T1000 (cell line): ENCODE measurements around the gene FOXJ3.

Source experiments
- DNase-seq: peaks from one replicate; lab custom pipeline; 2025; ENCODE audit warnings: mixed read lengths; lab: John Stamatoyannopoulos, UW

FOXJ3 gene

DNA sequence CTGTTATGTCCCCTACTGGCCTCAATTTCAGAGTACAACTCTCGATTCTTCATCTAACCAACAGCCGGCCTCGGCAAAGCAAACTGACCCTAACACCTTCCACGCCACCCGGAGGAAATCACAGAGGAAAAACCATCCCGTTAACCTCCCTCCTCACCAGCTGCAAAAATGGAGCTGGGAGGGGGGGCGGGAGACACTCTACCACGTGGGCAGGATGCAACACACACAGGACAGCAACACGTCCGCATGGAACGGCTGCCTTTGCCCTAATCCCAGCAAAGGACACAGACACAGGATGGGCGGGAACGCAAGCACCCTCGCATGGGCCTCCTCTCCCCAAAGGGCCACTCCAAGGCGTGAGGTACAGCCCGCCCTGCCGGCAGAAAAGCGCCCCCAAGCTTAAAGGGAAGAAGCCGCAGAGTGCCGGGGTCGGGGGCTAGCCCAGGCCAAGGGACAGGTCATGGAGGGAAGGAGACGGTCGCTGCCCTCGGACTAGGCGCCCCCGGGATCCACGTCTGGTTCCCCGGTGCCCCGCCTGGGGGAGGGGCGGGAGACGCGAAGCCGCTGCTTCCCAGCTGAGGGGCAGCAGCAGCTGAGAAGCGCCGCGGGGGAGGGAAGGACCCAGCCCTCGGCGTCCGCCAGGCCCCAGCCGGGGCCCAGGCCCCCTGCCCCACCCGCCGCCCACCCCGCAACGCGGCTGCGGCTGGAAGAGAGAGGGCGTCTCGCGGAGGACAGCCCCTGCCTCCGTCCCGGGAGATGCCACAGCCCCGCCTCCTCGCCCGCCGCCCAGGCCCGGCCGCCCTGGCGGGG is 590 bp downstream of the FOXJ3 start:
- peak; percentile 42 for DNase-seq

DNA sequence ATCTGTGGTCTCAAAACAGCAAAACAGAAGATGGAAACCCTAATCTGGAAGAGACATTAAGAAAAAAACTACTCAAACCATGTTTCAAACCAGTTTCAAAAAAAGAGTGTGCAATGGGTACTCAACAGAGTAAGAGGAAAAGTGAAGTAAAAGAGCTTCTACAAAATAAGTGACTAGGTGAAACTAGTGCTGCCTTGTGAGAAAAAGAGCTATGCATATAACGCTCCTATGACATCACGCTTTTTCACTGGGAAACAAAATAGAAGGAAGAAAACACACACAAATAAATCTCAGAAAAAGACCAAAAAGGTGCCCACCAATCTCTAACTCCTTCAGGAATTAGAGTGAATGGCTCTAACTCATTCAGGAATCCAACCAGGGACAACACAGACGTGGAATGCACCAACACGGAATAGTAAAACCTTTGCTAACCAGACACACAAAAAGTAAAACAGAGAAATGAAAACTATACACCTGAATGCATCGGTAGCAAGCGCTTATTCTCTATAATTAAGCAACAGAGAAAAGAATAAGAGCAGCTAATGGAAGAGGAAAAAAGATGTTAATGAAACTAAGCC is 1.3 kb downstream of the FOXJ3 start:
- DNase-seq: no peak

DNA sequence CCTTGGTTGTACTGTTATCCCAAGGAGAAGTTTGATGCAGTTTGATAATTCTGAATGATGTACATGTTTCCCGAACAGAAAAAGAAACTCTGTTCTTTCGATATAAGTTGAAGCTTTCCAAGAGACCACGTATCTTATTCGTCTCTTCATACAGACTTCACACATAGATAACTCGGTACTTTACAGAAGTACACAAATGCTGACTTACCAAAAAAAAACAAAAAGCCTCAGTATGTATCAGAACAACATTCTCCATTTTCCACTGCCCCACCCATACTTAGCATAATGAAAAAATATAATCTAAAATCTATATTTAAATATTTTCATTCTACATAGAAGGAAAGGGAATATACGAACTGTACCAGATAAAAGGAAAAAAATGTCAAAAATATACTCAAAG is 2.2 kb downstream of the FOXJ3 start:
- no peak for DNase-seq

DNA sequence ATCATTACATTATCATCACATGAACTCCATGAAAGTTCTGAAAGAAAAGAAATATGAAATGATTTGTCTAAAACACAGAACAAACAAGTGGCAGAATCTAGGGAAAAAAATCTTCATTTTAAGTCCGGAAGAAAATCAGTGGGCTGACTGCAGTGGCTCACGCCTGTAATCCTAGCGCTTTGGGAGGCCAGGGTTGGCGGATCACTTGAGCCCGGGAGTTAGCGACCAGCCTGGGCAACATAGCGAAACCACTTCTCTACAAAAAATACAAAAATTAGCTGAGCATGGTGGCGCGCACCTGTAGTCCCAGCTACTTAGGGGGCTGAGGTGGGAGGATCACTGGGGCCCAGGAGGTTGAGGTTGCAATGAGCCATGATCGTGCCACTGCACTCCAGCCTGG is 4.8 kb downstream of the FOXJ3 start:
- no peak for DNase-seq

DNA sequence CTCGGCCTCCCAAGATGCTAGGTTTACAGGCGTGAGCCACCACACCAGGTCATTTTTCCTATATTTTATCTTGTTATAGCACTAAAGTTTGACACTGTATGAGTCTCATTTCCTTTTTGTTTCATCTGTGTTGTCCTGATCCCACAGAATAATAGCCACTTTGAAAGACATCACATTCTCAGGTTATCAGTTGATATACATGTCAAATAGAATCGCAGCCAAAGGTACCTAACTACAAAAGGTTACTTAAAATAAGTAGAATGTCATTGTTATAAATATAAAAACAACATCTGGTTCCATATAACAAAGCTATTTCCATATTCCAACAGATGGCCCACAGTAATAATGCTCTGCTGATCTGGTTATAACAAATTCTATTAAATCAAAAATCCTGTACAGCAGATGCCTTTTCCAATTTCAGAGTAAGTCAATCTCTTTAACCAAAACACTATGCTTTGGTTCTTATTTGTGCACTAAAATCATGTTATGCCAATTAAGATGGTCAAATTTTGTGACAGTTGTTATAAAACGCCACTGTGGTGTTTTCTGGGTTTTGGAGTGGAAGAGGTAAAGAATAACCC is 6.0 kb downstream of the FOXJ3 start:
- DNase-seq: no peak

DNA sequence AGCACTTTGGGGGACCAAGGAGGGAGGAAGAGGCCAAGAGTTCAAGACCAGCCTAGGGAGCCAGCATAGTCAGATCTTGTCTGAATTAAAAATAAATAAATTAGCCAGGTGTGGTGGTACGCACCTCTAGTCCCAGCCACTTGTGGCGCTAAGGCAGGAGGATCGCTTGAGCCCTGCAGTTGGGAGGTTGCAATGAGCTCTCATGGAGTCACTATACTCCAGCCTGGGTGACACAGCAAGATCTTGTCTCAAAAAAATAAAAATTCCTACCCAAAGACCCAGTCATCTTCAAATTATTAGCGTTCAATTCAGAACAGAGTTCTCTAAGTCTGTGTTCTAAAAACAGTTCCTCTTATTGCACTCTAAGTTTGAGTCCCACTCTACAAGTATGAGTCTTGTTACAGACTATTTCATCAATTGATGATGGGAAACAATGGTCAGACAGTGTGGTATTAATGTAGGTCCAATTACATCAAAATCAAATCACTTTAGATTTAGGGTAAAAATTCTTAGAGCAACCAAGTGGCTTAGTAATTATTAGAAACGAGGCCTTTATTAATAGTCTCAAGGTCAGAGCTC is 6.9 kb downstream of the FOXJ3 start:
- no peak for DNase-seq

DNA sequence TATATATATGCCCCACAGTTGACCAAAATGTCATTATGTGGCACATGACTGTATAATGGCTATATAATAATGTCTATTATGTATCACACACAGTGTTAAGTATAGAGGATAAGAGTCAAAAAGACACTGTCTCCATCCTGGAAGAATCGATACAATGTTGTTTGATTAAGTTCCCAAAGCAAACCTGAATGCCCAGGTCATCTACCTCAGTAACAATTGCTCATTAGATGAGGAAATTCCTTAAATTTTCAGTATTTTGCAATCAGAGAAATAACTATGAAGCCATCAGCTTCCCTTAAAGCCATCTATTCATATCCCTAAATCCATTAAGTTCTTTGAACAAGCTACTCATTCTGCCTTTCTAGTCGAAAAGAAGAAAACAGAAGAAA is 10.0 kb downstream of the FOXJ3 start:
- DNase-seq: no peak

DNA sequence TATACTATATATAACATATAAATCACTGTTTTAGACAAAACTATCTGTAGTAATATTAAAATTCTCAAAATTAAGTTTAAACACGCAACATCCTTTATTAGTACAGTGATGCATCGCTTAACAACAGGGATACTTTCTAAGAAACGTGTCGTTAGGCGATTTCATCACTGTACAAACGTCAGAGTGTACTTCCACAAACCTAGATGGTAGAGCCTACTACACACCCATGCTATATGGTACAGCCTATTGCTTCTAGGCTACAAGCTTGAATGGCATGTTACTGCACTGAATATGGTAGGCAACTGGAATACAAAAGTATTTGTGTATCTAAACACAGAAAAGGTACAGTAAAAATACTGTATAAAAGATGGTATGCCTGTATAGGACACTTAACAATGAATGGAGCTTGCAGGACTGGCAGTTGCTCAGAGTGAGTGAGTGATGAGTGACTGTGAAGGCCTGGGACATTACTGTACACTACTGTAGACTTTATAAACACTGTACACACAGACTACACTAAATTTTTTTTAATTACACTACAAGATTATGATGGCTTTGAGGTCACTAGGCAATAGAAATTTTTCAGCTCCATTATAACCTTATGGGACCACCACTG is 10.5 kb downstream of the FOXJ3 start:
- DNase-seq: no peak

DNA sequence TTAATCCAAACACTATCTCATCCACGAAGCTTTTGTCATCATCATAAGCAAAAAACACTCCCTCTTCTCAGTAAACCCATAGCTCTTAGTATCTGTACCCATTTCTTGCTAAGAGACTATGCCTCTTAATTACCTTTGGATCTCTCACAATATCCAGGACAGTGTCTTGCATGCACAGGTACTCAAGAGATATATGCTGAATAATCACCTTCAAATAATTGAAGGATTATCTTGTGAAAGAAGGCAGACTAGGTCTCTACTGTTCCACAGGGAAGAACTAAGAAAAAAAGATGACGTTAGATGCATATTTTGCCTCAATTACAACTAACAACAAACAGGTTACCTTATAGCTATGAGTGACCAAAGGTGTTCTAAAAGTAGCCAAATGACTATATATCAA is 11.5 kb downstream of the FOXJ3 start:
- no peak for DNase-seq

DNA sequence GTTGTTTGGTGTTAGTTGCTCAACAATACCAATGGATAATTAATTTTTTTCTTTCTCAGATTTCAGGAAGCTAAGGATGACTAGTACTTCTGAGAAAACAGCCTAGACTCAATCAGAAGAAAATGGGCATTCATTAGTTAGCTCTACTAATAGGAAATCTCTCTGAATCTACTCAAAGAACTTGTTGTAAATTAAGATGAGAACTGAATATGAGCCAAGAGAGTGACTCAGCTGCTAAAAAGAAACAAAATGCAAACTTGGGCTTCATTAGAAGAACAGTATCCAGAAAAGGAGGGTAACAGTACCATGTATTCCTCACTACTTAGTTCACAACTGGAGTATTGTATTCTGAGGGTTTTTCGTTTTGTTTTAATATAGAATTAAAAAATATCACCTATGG is 12.5 kb downstream of the FOXJ3 start:
- no peak for DNase-seq

DNA sequence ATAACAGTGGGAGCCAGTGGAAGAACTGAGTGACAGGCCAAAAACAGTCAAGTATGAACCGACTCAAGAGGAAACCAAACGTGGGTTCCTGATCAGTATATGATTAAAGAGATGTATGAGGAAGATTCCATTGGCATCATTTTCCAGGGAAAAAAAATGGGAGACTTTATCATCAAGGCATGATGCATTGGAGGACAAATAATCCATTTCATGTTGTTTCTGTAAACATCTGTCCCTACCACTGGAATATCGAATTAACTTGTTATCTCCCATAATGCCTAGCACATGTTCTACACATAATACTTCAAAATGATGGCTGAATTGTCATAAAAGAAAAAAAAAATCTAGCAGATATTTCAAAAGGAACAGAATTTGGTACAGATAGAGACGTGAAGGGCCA is 13.3 kb downstream of the FOXJ3 start:
- DNase-seq: no peak

DNA sequence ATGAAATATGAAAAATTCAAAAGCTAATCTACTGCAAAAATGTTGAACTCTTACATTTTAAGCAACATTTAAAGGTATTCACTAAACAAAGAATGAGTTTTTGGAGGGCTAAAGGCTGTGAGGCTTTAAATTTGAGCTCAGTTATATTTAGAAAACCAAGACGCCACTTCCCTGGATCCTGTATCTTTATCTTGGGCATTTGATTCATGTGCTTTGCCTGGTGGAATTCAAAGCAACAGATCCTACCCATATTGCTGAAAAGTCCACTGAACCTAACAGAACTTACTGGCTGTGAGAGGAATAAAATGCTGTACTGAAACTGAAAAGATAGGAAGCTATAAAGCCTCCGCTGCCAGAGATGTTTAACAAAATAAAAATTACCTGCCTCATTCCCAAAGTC is 14.3 kb downstream of the FOXJ3 start:
- DNase-seq: no peak

DNA sequence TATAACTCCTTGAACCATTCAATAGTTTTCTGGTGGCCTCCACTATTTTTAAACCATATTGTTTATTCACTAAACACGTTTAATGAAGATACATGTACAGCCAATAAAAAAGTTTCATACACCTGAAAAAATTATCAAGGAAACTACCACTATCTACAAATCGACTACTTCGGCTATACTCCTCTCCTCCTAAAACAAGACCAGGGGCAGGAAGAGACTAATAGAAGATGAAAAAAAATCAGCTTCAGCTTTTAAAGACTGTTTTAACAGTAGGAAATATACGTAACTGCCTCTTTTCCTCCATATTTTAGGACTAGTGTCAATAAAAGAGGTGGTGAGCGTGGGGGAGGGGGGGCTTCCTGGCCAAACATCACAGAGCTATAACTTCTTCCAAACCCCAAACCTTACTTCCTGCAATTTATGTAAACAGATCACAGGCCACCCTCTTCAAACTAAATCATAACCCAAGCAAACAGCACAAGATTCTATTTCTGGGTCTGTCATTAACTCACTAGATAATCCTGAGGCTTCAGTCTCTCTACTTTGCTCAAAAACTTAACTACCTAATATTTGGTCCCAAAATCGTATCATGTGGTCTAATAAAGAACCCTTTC is 15.1 kb downstream of the FOXJ3 start:
- DNase-seq: no peak

DNA sequence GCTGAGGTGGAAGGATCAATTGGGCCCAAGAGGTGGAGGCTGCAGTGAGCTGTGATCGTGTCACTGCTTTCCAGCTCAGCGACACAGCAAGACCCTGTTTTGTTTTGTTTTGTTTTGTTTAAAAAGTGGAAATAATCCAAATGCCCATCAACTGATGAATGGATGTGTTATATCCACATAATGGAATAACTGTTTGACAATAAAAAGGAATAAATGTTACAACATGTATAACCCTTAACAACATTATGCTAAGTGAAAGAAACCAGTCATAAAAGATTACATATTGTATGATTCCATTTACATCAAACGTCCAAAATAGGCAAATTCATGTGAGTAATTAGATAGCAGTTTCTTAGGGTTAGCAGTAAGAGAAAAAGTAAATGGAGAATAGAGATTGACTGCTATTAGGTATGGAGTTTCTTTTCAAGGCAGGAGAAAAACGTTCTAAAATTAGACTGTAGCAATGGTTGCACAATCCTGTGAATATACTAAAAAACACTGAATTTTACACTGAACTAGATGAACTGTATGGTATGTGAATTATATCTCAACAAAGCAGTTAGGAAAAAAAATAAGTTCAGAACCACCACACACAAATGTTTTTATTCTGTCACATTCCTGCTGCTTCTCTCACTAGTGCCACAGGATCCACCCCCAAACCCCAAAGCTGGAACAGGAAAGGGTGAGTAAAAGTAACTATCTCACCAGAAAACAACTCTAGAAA is 15.7 kb downstream of the FOXJ3 start:
- no peak for DNase-seq

DNA sequence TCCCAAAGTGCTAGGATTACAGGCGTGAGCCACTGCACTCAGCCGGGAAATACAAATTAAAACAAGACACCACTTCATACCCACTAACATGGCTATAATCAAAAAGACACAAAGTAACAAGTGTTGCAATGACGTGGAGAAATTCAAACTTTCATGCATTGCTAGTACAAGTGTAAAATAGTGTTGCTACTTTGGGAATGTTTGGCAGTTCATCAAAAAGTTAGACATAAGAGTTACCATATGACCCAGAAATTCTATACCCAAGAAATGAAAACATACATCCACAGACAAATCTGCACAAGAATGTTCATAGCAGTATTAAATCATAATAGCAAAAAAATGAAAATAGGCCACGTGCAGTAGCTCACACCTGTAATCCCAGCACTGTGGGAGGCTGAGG is 16.4 kb downstream of the FOXJ3 start:
- DNase-seq: no peak

DNA sequence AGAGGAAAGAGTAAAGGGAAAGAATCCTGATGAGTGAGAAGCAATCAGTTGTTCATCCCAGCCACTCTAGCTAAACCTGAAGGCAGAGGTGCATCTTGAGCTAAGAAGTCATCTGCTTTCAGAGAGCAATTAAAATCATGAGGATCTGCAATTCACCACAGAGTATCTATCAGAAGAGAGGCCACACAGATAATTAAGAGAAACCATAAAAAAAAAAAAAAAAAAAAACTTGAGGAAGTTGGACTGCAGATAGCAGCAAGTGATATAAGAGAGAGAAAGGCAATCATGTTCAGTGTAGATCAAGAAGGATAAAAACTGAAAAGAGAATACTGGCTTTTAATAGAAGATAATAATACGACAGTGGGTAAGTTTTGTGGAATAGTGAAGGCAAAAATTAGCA is 17.7 kb downstream of the FOXJ3 start:
- DNase-seq: no peak

DNA sequence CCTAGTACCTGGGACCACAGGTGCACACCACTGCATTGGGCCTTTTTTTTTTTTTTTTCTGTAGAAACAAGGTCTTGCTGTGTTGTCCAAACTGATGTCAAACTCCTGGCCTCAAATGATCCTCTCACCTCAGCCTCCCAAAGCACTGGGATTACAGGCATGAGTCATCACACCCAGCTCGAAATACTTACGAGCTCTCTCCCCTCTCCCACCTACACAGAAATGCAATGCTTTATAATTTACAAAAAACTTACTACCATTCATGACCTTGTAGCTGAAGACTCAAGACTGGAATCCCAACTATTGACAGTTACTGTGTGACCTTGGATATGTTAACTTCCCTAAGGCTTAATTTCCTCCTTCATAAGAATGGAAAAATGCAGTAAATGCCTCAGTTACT is 18.7 kb downstream of the FOXJ3 start:
- no peak for DNase-seq

DNA sequence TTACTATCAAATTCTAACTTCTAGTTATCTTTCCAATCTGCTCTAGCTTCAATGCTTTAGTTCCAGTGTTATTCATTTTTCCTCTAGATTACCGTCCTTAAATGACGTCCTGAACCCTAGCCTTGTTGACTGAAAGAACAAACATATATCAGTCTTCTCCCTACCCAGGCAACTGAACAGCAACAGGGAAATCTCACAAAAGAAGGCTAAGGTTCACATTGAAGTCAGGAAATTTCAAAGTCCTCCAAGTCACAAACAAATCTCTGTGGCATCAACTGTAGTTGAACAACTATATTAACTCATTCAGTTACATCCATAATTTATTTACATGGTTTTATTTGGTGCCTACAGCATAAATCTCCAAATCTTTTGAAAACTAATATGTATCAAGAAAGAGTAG is 19.5 kb downstream of the FOXJ3 start:
- no peak for DNase-seq

DNA sequence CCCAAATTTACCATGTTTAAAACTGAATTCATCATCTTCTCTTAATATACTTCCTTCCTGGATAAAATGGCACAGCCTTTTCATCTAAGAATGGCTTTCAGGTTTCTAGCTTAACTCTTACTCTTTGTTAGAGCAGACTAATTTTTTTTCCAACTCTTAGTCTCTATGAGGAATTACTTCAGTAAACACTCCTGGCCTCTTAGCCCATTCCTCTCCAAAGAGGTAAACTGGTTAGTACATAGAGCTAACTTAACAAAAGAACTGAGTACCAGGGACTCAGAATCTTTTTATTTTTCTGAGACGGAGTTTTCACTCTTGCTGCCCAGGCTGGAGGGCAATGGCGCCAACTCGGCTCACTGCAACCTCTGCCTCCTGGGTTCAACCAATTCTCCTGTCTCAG is 21.1 kb downstream of the FOXJ3 start:
- DNase-seq: no peak

DNA sequence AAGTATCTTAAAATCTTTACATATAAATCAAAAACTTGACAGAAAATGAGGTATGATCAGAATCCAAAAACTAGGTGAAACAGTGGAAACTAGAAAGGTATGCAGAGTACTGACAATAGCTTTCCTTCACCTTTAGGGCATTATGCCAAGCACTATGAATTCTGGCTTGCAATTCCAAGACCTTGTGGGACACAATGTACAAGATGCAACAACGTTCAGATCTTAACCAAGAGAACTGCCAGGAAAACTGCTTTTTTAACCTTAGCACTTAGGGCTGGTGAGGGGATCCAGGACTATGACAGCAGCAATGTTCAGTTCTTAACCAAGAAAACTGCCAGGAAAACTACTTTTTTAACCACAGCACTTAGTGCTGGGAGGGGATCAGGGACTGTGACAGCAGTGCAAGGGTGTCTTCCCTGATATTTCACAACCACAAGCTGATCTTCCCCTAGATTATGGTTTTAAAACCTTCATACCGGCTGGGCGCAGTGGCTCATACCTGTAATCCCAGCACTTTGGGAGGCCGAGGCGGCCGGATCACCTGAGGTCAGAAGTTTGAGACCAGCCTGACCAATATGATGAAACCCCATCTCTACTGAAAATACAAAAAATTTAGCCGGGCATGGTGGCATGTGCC is 22.3 kb downstream of the FOXJ3 start:
- DNase-seq: no peak

DNA sequence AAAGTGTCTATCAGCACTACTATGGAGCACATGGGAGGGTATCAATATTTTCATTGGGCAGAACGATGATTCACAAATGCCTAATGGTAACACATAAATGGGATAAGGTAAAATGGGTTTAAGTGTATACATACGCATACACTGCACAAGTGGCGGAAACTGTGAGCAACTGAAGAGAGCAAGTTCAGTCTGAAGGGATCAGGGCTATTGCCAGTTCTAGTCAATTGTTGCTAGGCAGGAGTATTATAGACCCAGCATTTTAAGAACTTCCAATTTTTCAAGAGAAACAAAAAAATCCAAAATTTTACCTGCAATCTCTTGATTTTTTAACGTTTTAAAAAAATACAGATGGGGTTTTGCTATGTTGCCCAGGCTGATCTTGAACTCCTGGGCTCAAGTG is 23.1 kb downstream of the FOXJ3 start:
- no peak for DNase-seq
